GM23338 (cell line): ENCODE data around the gene CCDC175. TPM values are rescaled to one million over a fixed set of nuclear protein-coding genes. Genes with fewer than 3 reads are reported as not detected.

ENCODE experiments used
- ATAC-seq: fragments of 200-7000 bp; cut with Tn5 transposase; 3 replicates; pipeline ENCODE4 v1.9.1; 2020
- DNase-seq: peaks from one replicate; pipeline ENCODE4 v3.0.0-alpha.2; 2015; ENCODE audit warnings: low spot score
- H2AFZ ChIP-seq: fragments of 200-600 bp; sonication (generic); 2 replicates; pipeline ENCODE4 v1.8.0; 2016; ENCODE audit warnings: antibody characterized with exemption, mild to moderate bottlenecking, moderate library complexity
- H3F3A ChIP-seq: fragments of 200-600 bp; sonication (generic); replicated peaks from 2 replicates; pipeline ENCODE4 v1.8.0; 2017; ENCODE audit warnings: antibody characterized with exemption, mixed run types, low read depth
- H3K27ac ChIP-seq: fragments of 200-600 bp; sonication (generic); 2 replicates; pipeline ENCODE4 v1.6.1; 2016; ENCODE audit warnings: low read depth
- H3K27me3 ChIP-seq: fragments of 200-600 bp; sonication (generic); 2 replicates; pipeline ENCODE4 v1.8.0; 2016; ENCODE audit warnings: mild to moderate bottlenecking, mixed run types, moderate library complexity; ENCODE audit not compliant: insufficient read depth
- H3K36me3 ChIP-seq: fragments of 200-600 bp; sonication (generic); 2 replicates; pipeline ENCODE4 v1.8.0; 2016; ENCODE audit warnings: mild to moderate bottlenecking; ENCODE audit not compliant: insufficient read depth
- H3K4me1 ChIP-seq: fragments of 200-600 bp; sonication (generic); 2 replicates; pipeline ENCODE4 v1.8.0; 2016; ENCODE audit warnings: mild to moderate bottlenecking, moderate library complexity; ENCODE audit not compliant: insufficient read depth
- H3K4me2 ChIP-seq: fragments of 200-600 bp; sonication (generic); 2 replicates; pipeline ENCODE4 v1.7.1; 2017; ENCODE audit warnings: mixed run types
- H3K4me3 ChIP-seq: fragments of 200-600 bp; sonication (generic); 2 replicates; pipeline ENCODE4 v1.6.1; 2016; ENCODE audit warnings: mixed run types
- H3K79me2 ChIP-seq: fragments of 200-600 bp; sonication (generic); replicated peaks from 2 replicates; pipeline ENCODE4 v1.8.0; 2017; ENCODE audit warnings: mild to moderate bottlenecking; ENCODE audit not compliant: insufficient read depth
- H3K9me2 ChIP-seq: fragments of 200-600 bp; sonication (generic); 2 replicates; pipeline ENCODE4 v1.8.0; 2017; ENCODE audit not compliant: insufficient read depth
- H4K20me1 ChIP-seq: fragments of 200-600 bp; sonication (generic); replicated peaks from 2 replicates; pipeline ENCODE4 v1.8.0; 2017; ENCODE audit warnings: mild to moderate bottlenecking; ENCODE audit not compliant: insufficient read depth
- H3K27ac Mint-ChIP-seq: 2 replicates; pipeline ENCODE4 v1.8.0; 2020; ENCODE audit warnings: inconsistent platforms, mild to moderate bottlenecking, moderate library complexity, mixed read lengths
- H3K27me3 Mint-ChIP-seq: 3 replicates; pipeline ENCODE4 v1.8.0; 2022; ENCODE audit warnings: low read depth, mild to moderate bottlenecking, moderate library complexity, mixed read lengths, inconsistent platforms; ENCODE audit not compliant: insufficient read depth, poor library complexity
- H3K36me3 Mint-ChIP-seq: 3 replicates; pipeline ENCODE4 v1.8.0; 2021; ENCODE audit warnings: low read depth, mild to moderate bottlenecking, inconsistent platforms, moderate library complexity, mixed read lengths
- H3K4me1 Mint-ChIP-seq: 3 replicates; pipeline ENCODE4 v1.8.0; 2020; ENCODE audit warnings: mild to moderate bottlenecking, inconsistent platforms, mixed read lengths
- H3K4me3 Mint-ChIP-seq: 3 replicates; pipeline ENCODE4 v1.8.0; 2021; ENCODE audit warnings: moderate library complexity, mild to moderate bottlenecking, inconsistent platforms, mixed read lengths
- H3K9me3 Mint-ChIP-seq: 3 replicates; pipeline ENCODE4 v1.8.0; 2020; ENCODE audit warnings: moderate library complexity, mild to moderate bottlenecking, inconsistent platforms, mixed read lengths
- EZH2phosphoT487 ChIP-seq: fragments of 200-600 bp; sonication (generic); IDR thresholded peaks from one replicate; pipeline ENCODE4 v1.8.1; 2018; ENCODE audit warnings: antibody characterized with exemption; ENCODE audit not compliant: unreplicated experiment
- STAT1 ChIP-seq: IDR thresholded peaks from one replicate; pipeline ENCODE4 v1.6.1; 2016; ENCODE audit warnings: antibody characterized with exemption; ENCODE audit not compliant: unreplicated experiment
- polyA plus RNA-seq: library from polyadenylated mRNA; unstranded; fragments of >200 nt; fragmentation: Nextera tagmentation; extraction: Ambion mirVana; gene quantifications from 2 replicates; pipeline ENCODE4 v1.2.1, GENCODE V29; 2016
- total RNA-seq: library from RNA; depleted of rRNA; stranded (reverse); fragments of >200 nt; shearing (Covaris generic); gene quantifications from 2 replicates; pipeline ENCODE4 v1.2.3, GENCODE V29; 2014
- TF ChIP-seq, protein P1 (sequence below): fragments of 250-450 bp; sonication (Bioruptor Pico); IDR thresholded peaks from 2 replicates; pipeline ENCODE4 v1.5.0; 2020; ENCODE audit warnings: mild to moderate bottlenecking, moderate library complexity
- TF ChIP-seq, protein P2 (sequence below), 2 experiments: fragments of 200-600 bp in 1 of 2; sonication (generic) in 1 of 2; conservative IDR thresholded peaks; 2 replicates each; pipeline versions ENCODE4 v1.5.1 to v1.6.1; 2016 to 2017; ENCODE audit warnings: antibody characterized with exemption in 2 of 2, low read depth in 2 of 2, mild to moderate bottlenecking in 2 of 2, moderate library complexity in 1 of 2

The CCDC175 gene
- total and polyA plus RNA-seq, 2 experiments from 2014 or later = 0.50 TPM; not detected in 1

DNA sequence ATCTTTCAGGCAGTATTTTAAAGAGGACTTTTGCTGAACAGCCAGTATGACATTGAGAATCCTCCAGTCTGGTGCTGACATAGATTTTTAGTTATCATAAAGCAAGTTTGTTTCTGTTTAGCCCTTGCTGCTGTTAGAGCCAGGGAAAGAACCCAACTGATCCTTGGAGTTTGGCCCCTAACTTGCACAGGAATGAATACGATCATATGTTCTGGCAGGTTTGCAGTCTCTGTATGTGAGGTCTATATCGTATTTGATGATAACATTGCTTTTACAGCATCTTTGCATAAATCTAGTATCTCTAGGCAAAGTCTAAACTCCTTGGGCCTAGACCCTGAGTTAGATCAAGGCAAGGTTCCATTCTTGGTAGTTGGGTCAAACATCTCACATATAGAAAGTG lies 4.3 kb upstream of the CCDC175 start (continued):
- no peak for TF ChIP-seq EZH2phosphoT487
- TF ChIP-seq, protein P1, sequence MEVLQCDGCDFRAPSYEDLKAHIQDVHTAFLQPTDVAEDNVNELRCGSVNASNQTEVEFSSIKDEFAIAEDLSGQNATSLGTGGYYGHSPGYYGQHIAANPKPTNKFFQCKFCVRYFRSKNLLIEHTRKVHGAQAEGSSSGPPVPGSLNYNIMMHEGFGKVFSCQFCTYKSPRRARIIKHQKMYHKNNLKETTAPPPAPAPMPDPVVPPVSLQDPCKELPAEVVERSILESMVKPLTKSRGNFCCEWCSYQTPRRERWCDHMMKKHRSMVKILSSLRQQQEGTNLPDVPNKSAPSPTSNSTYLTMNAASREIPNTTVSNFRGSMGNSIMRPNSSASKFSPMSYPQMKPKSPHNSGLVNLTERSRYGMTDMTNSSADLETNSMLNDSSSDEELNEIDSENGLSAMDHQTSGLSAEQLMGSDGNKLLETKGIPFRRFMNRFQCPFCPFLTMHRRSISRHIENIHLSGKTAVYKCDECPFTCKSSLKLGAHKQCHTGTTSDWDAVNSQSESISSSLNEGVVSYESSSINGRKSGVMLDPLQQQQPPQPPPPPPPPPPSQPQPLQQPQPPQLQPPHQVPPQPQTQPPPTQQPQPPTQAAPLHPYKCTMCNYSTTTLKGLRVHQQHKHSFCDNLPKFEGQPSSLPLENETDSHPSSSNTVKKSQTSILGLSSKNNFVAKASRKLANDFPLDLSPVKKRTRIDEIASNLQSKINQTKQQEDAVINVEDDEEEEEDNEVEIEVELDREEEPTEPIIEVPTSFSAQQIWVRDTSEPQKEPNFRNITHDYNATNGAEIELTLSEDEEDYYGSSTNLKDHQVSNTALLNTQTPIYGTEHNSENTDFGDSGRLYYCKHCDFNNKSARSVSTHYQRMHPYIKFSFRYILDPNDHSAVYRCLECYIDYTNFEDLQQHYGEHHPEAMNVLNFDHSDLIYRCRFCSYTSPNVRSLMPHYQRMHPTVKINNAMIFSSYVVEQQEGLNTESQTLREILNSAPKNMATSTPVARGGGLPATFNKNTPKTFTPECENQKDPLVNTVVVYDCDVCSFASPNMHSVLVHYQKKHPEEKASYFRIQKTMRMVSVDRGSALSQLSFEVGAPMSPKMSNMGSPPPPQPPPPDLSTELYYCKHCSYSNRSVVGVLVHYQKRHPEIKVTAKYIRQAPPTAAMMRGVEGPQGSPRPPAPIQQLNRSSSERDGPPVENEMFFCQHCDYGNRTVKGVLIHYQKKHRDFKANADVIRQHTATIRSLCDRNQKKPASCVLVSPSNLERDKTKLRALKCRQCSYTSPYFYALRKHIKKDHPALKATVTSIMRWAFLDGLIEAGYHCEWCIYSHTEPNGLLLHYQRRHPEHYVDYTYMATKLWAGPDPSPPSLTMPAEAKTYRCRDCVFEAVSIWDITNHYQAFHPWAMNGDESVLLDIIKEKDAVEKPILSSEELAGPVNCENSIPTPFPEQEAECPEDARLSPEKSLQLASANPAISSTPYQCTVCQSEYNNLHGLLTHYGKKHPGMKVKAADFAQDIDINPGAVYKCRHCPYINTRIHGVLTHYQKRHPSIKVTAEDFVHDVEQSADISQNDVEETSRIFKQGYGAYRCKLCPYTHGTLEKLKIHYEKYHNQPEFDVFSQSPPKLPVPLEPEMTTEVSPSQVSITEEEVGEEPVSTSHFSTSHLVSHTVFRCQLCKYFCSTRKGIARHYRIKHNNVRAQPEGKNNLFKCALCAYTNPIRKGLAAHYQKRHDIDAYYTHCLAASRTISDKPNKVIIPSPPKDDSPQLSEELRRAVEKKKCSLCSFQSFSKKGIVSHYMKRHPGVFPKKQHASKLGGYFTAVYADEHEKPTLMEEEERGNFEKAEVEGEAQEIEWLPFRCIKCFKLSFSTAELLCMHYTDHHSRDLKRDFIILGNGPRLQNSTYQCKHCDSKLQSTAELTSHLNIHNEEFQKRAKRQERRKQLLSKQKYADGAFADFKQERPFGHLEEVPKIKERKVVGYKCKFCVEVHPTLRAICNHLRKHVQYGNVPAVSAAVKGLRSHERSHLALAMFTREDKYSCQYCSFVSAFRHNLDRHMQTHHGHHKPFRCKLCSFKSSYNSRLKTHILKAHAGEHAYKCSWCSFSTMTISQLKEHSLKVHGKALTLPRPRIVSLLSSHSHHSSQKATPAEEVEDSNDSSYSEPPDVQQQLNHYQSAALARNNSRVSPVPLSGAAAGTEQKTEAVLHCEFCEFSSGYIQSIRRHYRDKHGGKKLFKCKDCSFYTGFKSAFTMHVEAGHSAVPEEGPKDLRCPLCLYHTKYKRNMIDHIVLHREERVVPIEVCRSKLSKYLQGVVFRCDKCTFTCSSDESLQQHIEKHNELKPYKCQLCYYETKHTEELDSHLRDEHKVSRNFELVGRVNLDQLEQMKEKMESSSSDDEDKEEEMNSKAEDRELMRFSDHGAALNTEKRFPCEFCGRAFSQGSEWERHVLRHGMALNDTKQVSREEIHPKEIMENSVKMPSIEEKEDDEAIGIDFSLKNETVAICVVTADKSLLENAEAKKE (CRISPR knock-in tag) = no peak
- TF ChIP-seq, protein P2, sequence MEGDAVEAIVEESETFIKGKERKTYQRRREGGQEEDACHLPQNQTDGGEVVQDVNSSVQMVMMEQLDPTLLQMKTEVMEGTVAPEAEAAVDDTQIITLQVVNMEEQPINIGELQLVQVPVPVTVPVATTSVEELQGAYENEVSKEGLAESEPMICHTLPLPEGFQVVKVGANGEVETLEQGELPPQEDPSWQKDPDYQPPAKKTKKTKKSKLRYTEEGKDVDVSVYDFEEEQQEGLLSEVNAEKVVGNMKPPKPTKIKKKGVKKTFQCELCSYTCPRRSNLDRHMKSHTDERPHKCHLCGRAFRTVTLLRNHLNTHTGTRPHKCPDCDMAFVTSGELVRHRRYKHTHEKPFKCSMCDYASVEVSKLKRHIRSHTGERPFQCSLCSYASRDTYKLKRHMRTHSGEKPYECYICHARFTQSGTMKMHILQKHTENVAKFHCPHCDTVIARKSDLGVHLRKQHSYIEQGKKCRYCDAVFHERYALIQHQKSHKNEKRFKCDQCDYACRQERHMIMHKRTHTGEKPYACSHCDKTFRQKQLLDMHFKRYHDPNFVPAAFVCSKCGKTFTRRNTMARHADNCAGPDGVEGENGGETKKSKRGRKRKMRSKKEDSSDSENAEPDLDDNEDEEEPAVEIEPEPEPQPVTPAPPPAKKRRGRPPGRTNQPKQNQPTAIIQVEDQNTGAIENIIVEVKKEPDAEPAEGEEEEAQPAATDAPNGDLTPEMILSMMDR (conservative IDR thresholded peaks at IDR 0.05; ENCODE audit: low read depth in 2 of 2) = no peak

DNA sequence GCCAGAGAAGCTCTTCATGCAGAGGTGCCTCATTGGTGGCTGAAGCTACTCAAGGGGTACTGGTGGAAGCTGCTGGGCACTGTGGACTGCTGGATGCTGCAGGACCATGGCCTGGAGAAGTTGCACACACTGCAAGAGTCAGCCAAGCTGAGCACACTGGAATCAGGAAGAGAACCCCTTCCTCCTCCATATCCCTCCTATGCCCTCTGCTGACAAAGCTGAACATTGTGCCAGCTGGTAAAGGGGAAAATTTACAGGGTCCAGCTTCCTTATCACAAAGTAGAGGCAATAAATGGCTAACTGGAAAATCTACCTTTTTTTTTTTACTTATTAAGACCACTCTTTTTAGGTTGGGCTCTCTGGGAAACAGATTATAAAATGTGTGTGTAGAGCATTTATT lies 6.5 kb downstream of the CCDC175 start:
- H3K9me3 Mint-ChIP-seq = no peaks in the 10 kb centered on the region
- no peak for TF ChIP-seq STAT1
- TF ChIP-seq, protein P2 (conservative IDR thresholded peaks at IDR 0.05; ENCODE audit: low read depth in 2 of 2) = peak; percentile 17 to 54; a peak in 3 of 4 replicates
- Histone ChIP-seq H3K79me2 (no peaks in the 10 kb centered on the region), H3K27me3 (no peaks in the 10 kb centered on the region), H3F3A (no peaks in the 10 kb centered on the region), H2AFZ (no peak overlapping the region), H3K27ac (no peak overlapping the region), H4K20me1 (no peaks in the 10 kb centered on the region), H3K36me3 (no peaks in the 10 kb centered on the region), H3K4me3 (no peak overlapping the region), H3K4me1 (peaks cover 11% of the 10 kb centered on the region), H3K9me2 (no peaks in the 10 kb centered on the region), H3K4me2 (no peak overlapping the region)
- peak; percentile 56 for ATAC-seq
- DNase-seq = no peak
- no peaks in the 10 kb centered on the region for H3K27me3 Mint-ChIP-seq
- no peak overlapping the region for H3K27ac Mint-ChIP-seq
- H3K4me1 Mint-ChIP-seq = peaks cover 15% of the 10 kb centered on the region
- no peak overlapping the region for H3K4me3 Mint-ChIP-seq
- H3K36me3 Mint-ChIP-seq = no peaks in the 10 kb centered on the region
